Hematopoietic multipotent progenitor cell treated with erythropoietin and hydrocortisone succinate and interleukin-3 and kit ligand, for 8 days (in vitro differentiated cells): Measurements from ENCODE around the gene H6PD.

Experiments
- DNase-seq: peaks from one replicate; pipeline ENCODE4 v3.0.0-alpha.2; 2015

Gene H6PD

GRCh38 chr1:9242338-9242969 lies 7.9 kb downstream of the H6PD start:
- no peak for DNase-seq

GRCh38 chr1:9243066-9243739 lies 8.6 kb downstream of the H6PD start:
- DNase-seq: no peak

GRCh38 chr1:9244501-9245229 lies 10.1 kb downstream of the H6PD start:
- no peak for DNase-seq

GRCh38 chr1:9245230-9245619 lies 10.7 kb downstream of the H6PD start:
- DNase-seq: no peak

- DNase-seq: no peak
These were observed 11.1 kb downstream of the H6PD start for GRCh38 chr1:9245661-9246060.

- no peak for DNase-seq
These were observed 11.6 kb downstream of the H6PD start for GRCh38 chr1:9246215-9246614.

GRCh38 chr1:9246841-9247785 lies 12.5 kb downstream of the H6PD start:
- no peak for DNase-seq

GRCh38 chr1:9247894-9248293 lies 13.3 kb downstream of the H6PD start:
- DNase-seq: no peak

GRCh38 chr1:9248341-9249262 lies 14.0 kb downstream of the H6PD start:
- no peak for DNase-seq

GRCh38 chr1:9249263-9249533 lies 14.6 kb downstream of the H6PD start:
- no peak for DNase-seq

GRCh38 chr1:9249534-9250410 lies 15.2 kb downstream of the H6PD start:
- peak; percentile 41 for DNase-seq

GRCh38 chr1:9250411-9251381 lies 16.1 kb downstream of the H6PD start:
- DNase-seq: no peak

GRCh38 chr1:9251501-9251900 lies 16.9 kb downstream of the H6PD start:
- DNase-seq: no peak

- DNase-seq: no peak
These were observed 18.4 kb downstream of the H6PD start for GRCh38 chr1:9253004-9253403.

GRCh38 chr1:9253453-9254105 lies 19.0 kb downstream of the H6PD start:
- no peak for DNase-seq

GRCh38 chr1:9256332-9256731 lies 21.8 kb downstream of the H6PD start:
- DNase-seq: no peak

GRCh38 chr1:9257851-9258250 lies 23.3 kb downstream of the H6PD start:
- DNase-seq: no peak

- no peak for DNase-seq
These were observed 24.1 kb downstream of the H6PD start for GRCh38 chr1:9258629-9259028.

GRCh38 chr1:9260059-9260766 lies 25.6 kb downstream of the H6PD start:
- no peak for DNase-seq
